H1 (cell line): ENCODE measurements around the gene GOSR1.

Source experiments
- SIRT6 ChIP-seq: IDR thresholded peaks from one replicate; pipeline ENCODE4 v1.7.1; 2012; ENCODE audit warnings: low read length, inconsistent platforms
- TF ChIP-seq, protein P1 (sequence below), 3 experiments: IDR thresholded peaks; 1 replicate in 2 of 3; 2 replicates in 1 of 3; pipeline versions ENCODE4 v1.5.1 to v1.6.1; 2011; ENCODE audit warnings: low read length in 3 of 3, mild to moderate bottlenecking in 3 of 3, inconsistent platforms in 2 of 3, low read depth in 1 of 3, moderate library complexity in 1 of 3; ENCODE audit not compliant: insufficient read depth in 1 of 3; ENCODE audit errors: control extremely low read depth in 1 of 3

DNA sequence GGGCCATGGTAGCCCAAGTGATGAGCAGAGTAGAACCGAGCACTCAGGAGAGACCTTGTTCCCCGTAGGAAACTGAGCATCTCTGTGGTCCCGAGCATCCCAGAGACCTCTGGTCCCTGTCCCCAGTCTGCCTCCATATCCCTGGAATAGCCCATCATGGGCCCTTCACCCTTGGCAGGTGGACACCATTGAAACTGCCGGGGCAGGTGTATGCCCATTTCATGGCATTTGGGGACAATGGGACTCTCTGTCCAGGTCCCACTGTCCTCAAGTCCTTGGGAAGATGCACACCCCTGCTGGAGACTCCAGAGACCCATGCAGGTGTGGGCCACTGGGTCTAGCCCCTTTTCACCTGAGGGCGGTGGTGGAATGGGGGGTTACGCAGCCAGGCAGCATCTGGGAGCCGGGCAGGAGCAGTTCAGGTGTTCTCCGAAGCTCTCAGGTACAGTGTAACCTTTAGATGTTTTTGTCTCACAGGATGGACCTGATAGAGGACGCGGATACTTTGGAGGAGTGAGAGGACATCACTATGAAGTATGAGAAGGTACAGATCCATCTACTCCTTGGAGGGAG is 75.9 kb downstream of the GOSR1 start:
- TF ChIP-seq, protein P1, sequence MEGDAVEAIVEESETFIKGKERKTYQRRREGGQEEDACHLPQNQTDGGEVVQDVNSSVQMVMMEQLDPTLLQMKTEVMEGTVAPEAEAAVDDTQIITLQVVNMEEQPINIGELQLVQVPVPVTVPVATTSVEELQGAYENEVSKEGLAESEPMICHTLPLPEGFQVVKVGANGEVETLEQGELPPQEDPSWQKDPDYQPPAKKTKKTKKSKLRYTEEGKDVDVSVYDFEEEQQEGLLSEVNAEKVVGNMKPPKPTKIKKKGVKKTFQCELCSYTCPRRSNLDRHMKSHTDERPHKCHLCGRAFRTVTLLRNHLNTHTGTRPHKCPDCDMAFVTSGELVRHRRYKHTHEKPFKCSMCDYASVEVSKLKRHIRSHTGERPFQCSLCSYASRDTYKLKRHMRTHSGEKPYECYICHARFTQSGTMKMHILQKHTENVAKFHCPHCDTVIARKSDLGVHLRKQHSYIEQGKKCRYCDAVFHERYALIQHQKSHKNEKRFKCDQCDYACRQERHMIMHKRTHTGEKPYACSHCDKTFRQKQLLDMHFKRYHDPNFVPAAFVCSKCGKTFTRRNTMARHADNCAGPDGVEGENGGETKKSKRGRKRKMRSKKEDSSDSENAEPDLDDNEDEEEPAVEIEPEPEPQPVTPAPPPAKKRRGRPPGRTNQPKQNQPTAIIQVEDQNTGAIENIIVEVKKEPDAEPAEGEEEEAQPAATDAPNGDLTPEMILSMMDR (IDR thresholded peaks at IDR 0.05; ENCODE audit: control extremely low read depth in 1 of 3, insufficient read depth in 1 of 3, low read depth in 1 of 3, low read length in 3 of 3): no peak
- no peak for TF ChIP-seq SIRT6
